Measurements from ENCODE around the gene ABCA9. TPM values are rescaled to one million over a fixed set of nuclear protein-coding genes. Genes with fewer than 3 reads are reported as not detected.

Gene ABCA9
- total RNA-seq, 1 donor from 2014 or later: 1.3 TPM

DNA sequence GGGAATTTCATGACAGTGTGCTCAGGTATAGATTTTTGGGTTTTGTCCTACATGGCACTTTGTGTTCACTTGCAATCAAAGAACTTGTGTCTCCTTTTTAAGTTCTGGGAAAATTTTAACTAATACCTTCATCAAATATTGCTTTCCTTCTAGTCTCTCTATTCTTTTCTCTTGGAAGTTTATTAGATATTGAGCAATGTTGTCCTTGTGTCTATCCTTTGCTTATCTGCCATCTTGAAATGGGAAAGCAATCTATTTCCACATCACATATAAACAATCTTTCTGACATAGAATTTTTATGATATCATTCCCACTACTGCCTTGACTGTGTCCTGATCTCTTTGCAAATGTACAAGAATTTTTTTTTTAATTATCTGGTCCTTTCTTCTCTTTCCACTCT lies 4.4 kb upstream of the ABCA9 start:
- ATAC-seq: no peak

DNA sequence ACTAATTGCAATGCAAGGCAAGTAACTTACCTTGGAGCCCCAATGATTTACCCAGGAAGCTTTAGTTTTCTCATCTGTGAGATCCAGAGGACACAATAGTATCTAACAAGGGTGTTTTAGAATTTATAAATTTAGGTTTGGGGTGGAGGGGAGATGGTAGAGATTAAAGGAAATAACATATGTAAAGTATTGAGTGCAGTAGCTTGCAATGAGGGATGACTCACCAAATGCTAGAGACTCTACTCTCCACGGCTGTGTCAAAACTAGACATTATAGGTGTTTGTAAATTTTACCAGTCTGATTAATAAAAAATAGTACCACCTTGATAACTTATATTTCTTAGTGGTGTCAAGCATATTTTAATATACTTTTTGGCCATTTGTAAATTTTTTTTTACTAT lies 3.7 kb upstream of the ABCA9 start:
- no peak for ATAC-seq

- no peak for ATAC-seq
Measured at GRCh38 chr17:69064001-69064400, 3.3 kb upstream of the ABCA9 start.

- ATAC-seq: no peak
Measured at GRCh38 chr17:69062860-69063581, 2.3 kb upstream of the ABCA9 start.

DNA sequence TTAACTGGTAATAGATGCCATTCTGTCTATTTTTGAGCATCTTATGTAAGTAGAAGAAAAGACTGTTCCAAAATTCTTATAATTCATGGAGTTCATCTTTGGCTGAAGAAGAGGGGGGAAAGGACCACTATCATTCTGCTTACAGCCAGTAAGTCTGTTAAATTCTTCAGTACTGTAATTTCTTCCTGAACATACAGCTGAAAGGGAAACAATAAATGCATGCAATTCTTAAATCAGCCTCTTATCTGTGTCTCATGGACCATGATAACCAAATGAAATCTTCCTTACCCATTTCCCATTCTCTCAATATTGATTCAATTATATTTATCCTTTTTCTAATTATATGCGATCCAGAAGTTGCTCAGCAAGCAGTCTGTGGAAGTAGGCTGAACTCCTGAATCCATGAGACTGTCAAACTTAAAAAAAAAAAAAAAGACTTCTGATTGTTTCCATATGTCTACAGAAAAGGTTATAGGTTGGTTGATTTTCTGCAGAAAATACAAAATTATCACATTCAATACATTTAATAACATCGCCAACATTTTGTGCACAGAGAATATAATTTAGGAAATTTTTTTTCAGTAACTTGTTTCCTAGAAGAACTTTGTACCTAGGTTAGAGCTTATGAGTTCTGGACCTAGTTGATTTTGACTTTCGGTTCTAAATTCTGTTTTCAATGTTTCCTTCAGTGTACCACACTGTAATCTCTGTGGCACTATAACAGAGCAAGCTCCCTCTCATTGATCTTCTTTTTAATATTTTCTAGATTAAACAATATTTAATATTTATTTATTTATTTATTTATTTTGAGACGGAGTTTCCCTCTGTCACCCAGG lies 1.2 kb upstream of the ABCA9 start:
- no peak for ATAC-seq

- no peak for ATAC-seq
Measured at GRCh38 chr17:69059458-69060175, 1.1 kb downstream of the ABCA9 start.

GRCh38 chr17:69058165-69058564 lies 2.6 kb downstream of the ABCA9 start:
- ATAC-seq: no peak

DNA sequence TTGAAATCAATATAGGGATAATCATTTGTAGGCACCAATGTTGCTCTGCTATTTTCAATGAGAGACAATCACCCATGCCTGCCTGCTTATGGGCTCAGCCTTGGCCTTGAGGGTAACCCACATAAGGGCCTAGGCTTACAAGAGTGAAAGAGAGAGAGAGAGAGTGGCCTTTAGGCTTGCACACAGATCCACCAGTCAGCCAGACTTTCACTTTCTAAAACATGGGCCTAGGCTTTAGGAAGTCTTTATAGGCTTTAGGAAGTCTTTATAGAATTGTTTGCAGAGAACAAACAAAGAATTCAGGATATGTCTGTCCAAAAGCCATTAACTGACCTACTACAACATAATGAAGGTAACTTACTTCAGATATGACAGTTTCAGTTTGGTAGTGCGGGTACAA lies 3.4 kb downstream of the ABCA9 start:
- no peak for ATAC-seq

DNA sequence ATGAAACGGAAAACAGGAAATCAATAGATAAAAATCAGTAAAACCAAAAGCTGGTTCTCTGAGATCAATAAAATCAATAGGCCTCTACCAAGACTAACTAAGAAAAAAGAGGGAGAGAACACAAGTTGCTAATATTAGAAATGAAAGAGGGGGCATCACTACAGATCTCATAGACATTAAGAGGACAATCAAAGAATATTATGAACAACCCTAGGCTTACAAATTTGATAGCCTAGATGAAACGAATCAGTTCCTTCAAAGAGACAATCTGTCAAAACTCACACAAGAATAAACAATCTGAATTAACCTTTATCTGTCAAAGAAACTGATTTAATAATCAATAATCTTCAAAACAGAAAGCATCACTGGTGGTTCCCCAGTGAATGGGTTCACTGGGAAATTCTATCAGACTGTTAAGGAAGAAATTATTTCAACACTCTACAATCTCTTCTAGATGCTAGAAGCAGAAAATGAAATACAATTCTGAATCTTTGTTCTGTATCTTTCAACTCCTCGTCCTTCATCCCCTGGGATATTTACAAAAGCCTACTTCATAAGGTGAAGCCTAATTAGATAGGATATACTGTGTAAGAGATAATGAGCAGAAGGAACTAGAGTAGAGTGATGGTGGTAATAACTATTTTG lies 4.4 kb downstream of the ABCA9 start:
- no peak for ATAC-seq

DNA sequence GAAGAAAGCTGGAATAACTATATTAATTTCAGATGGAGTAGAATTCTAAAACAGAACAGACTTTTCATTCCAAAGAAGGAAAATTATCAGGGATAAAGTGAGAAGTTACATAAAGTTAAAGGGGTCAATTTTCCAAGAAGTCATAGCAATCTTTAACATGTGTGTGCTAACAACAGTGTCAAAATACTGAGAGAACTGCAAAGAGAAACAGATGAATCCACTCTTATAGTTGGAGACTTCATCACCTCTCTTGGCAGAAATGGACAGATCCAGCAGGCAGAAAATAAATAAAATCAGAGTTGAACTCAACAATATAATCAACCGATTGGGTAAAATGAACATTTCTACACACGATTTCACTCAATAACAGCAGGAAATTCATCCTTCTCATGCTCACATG lies 5.4 kb downstream of the ABCA9 start:
- ATAC-seq: no peak

- ATAC-seq: no peak
Measured at GRCh38 chr17:69050999-69051775, 9.5 kb downstream of the ABCA9 start.

DNA sequence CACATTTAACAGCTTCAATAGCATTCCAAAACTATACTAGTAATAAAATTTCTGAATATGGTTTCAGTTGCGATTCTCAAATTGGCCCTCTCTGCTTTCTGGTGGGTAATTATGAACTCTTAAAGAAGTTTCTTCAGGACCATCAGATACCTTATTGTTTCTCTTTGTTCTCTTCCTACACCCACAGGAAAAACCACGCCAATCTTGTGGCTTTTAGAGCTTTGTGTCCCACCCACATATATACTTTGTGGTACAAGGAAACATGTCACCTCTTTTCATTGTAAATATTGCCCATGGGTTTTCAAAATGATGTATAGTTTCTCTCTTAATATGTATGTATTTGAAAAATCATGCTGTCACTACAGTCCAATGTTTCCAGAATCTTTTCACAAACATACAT lies 12.1 kb downstream of the ABCA9 start:
- no peak for ATAC-seq

DNA sequence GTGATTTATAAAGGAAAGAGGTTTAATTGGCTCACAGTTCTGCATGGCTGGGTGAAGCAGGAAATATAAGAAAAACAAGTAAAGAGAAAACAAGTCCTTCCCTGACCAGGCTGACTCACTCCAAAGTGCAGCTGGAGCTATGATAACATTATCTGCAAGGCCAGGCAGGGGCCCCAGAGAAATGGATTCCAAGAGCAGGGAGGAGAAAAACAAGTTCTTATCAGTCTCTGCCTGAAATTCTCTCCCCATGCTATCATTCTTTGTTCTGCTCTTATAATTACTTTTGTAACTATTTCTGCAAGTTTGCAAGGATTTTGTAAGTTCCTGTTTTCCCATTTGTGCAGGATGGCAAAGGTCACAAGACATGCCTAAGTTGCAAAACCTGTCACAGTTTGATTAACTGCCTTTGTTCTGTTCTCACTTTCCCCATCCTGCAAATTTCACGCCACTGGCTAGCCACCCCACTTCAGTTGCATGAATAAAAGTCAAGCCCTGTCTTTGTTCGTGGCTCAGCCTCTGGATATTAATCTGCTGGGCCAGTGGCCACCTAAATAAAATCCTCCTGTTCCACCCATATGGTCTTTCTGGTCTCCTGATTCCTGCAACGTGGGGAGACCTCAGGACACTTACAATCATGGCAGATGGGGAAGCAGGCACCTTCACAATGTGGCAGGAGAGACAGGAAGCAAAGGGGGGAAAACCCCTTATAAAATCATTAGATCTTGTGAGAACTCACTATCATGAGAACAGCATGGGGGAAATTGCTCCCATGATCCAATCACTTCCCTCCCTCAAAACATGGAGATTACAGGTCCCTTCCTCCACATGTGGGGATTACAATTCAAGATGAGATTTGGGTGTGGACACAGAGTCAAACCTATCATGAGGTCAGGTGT lies 13.1 kb downstream of the ABCA9 start:
- ATAC-seq: peak; percentile 23

GRCh38 chr17:69046121-69046807 lies 14.5 kb downstream of the ABCA9 start:
- ATAC-seq: no peak

DNA sequence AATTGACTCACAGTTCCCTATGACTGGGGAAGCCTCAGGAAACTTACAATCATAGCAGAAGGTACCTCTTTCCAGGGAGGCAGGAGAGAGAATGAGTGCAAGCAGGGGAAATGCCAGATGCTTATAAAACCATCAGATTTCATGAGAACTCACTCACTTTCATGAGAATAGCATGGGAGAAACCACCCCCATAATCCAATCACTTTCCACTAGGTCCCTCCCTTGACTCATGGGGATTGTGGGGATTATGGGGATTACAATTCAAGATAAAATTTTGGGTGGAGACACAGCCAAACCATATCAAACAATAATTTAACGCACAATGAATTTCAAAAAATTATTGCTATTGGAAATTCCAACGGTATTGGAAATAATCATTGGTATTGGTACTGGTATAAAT lies 15.1 kb downstream of the ABCA9 start:
- no peak for ATAC-seq

DNA sequence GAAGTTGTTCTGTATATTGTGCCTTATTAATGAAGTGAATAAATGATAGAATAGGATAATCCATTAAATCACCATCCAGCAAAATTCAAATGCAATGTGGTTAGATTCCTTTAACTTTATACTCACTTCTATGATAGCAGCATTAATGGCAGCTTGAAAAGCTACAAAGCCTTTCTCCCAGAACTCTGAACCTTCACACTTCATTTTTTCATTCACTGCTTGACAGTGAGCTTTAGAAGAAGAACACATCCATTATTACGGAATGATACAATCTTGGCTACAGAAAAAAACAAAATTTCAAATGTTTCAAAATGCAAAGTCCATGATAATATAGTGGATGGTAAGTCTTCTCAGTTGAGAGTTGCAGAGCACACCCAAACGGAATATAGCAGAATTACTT lies 16.4 kb downstream of the ABCA9 start:
- ATAC-seq: no peak

DNA sequence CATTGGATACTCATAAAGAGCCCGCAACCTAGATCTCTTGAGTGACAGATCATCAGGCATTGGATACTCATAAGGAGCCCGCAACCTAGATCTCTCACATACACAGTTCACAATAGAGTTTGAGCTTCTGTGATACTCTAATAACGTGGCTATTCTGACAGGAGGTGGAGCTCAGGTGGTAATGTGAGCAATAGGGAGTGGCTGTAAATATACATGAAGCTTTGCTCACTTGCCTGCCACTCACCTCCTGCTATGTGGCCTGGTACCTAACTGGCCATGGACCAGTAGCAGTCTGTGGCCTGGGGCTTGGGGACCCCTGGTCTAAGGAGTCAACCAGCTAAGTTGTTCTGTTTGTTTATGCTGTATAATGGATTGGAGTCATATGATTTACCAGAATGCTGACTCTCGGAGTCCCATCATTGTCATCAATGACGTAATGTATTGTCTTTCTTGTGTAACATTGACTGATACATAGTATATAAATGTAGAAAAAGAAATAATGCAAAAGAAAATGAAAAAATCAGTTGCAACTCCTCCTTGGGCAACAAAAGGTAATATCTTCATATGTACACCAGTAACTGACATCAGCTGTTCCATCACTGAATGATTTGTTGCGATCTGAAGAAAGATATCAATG lies 17.5 kb downstream of the ABCA9 start:
- ATAC-seq: no peak

GRCh38 chr17:69042308-69042707 lies 18.4 kb downstream of the ABCA9 start:
- ATAC-seq: no peak

DNA sequence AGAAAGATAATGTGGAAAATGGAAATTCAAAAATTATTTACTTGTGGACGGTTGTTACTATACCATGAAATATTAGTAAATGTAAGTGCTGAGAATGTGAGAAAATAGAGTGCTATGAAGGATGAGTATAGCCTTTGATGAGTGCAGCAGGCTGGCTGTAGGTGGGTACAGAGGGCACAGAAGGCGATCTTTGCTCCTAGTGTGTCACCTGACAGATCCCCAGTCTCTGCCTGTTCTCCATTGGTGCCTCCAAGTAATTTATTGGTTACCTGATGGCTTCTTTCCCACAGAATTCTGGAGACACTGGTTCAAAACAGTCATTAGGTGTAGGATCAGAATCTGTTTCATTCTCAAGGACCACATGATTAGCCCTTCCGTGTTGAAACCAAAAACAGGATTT lies 28.9 kb downstream of the ABCA9 start:
- no peak for ATAC-seq

DNA sequence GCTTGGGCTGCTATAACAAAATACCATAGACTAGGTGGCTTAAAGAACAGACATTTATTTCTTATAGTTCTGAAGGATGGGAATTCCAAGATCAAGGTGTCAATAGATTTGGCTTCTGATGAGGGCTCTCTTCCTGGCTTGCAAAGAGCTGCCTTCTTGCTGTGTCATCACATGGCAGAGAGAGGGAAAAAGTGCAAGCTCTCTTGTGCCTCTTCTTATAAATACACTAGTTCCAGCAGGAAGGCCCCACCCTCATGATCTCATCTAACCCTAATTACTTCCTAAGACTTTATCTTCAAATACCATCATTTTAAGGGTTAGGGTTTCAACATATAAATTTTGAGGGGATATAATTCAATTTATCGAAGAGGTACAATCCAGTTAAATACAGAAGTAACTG lies 30.6 kb downstream of the ABCA9 start:
- no peak for ATAC-seq
